HEK293T (cell line): ENCODE results near the gene NME7.

ENCODE experiments used
- ARNT ChIP-seq: fragments of 450-650 bp; IDR thresholded peaks from 2 replicates; pipeline ENCODE4 v1.6.1; 2017; ENCODE audit warnings: mild to moderate bottlenecking
- BHLHE40 ChIP-seq: fragments of 450-650 bp; IDR thresholded peaks from 2 replicates; pipeline ENCODE4 v1.6.1; 2016; ENCODE audit warnings: mild to moderate bottlenecking, moderate library complexity, borderline replicate concordance
- CTBP1 ChIP-seq: fragments of 450-650 bp; IDR thresholded peaks from 2 replicates; pipeline ENCODE4 v1.6.1; 2016; ENCODE audit warnings: borderline replicate concordance
- FOXA1 ChIP-seq: fragments of 450-650 bp; IDR thresholded peaks from 2 replicates; pipeline ENCODE4 v1.6.1; 2016; ENCODE audit warnings: mild to moderate bottlenecking
- FOXM1 ChIP-seq: fragments of 450-650 bp; IDR thresholded peaks from 2 replicates; pipeline ENCODE4 v1.6.1; 2017; ENCODE audit warnings: mild to moderate bottlenecking, borderline replicate concordance
- PKNOX1 ChIP-seq: fragments of 450-650 bp; IDR thresholded peaks from 2 replicates; pipeline ENCODE4 v1.6.1; 2016
- SUZ12 ChIP-seq: fragments of 450-650 bp; IDR thresholded peaks from 2 replicates; pipeline ENCODE4 v1.6.1; 2016; ENCODE audit warnings: mild to moderate bottlenecking
- TARDBP ChIP-seq: fragments of 450-650 bp; IDR thresholded peaks from 2 replicates; pipeline ENCODE4 v1.6.1; 2016
- ZNF384 ChIP-seq: fragments of 450-650 bp; IDR thresholded peaks from 2 replicates; pipeline ENCODE4 v1.6.1; 2016

GRCh38 chr1:169368406-169368769, 791 bp upstream of the NME7 start:
- TF ChIP-seq FOXM1 (no peak), ARNT (no peak), ZNF384 (no peak), CTBP1 (no peak), BHLHE40 (no peak), TARDBP (no peak), PKNOX1 (no peak), FOXA1 (no peak), SUZ12 (no peak)
